ENCODE data around the gene ADAM33.

DNA sequence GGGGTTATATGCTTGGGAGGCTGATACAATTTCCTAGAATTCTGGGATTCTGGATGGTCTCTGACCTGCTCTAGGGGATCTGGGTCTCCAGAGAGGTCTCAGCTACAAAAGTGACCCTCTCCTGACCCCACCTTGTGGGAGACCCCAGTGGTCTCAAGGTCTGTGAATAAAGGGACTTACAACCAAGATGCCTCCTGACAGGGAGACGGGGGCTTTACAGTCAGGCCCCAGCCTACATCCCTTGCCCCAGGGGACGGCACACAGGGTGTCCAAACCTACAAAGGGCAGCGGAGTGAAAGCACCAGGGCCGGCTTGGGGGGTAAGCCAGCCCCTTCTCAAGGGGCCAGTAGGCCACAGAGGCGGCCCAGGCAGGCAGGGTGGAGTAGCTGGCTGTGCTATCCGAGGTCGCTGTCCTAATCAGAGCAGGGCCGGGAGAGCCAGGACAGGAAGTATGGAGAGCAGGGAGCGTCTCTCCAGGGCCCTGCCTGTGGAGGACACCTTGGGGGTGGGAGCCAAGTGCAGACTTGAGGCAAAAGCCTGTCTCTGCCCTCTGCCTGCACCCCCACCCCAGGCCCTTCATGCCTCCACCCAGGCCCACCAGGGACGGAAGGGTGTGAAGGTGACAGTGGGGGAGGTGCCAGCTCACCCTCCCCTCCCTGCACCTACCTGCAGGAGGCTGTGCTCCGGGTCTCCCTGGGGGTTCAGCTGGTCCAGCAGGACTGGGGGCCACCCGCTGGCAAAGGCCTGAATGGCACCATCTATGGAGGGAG is 22.1 kb downstream of the ADAM33 start:
- no peak for TF ChIP-seq SIN3A (IDR thresholded peaks at IDR 0.05; ENCODE audit: low read depth)
- TF ChIP-seq, protein P1, sequence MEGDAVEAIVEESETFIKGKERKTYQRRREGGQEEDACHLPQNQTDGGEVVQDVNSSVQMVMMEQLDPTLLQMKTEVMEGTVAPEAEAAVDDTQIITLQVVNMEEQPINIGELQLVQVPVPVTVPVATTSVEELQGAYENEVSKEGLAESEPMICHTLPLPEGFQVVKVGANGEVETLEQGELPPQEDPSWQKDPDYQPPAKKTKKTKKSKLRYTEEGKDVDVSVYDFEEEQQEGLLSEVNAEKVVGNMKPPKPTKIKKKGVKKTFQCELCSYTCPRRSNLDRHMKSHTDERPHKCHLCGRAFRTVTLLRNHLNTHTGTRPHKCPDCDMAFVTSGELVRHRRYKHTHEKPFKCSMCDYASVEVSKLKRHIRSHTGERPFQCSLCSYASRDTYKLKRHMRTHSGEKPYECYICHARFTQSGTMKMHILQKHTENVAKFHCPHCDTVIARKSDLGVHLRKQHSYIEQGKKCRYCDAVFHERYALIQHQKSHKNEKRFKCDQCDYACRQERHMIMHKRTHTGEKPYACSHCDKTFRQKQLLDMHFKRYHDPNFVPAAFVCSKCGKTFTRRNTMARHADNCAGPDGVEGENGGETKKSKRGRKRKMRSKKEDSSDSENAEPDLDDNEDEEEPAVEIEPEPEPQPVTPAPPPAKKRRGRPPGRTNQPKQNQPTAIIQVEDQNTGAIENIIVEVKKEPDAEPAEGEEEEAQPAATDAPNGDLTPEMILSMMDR (IDR thresholded peaks at IDR 0.05 in 2 of 3, conservative IDR thresholded peaks at IDR 0.05 in 1 of 3; ENCODE audit: borderline replicate concordance in 1 of 3, insufficient read depth in 1 of 3, low read depth in 2 of 3, low read length in 2 of 3), result no peak

Data from HCT116 (cell line).